Measurements from ENCODE around the gene UBE2S.

The UBE2S gene

GRCh38 chr19:55373993-55374757, 33.4 kb downstream of the UBE2S start:
- no peaks in the 10 kb centered on the region for H3K4me1 ChIP-seq (ENCODE audit: control insufficient read depth in 1 of 2, insufficient read depth in 1 of 2, low read depth in 1 of 2, low read length in 1 of 2)
- no peak overlapping the region for H3K27ac ChIP-seq
- no peaks in the 10 kb centered on the region for H3K36me3 ChIP-seq
- no peaks in the 10 kb centered on the region for H3K9me3 ChIP-seq
- H3K27me3 ChIP-seq = peaks cover 100% of the 10 kb centered on the region
- no peak for TF ChIP-seq CTCF (IDR thresholded peaks at IDR 0.05)
- H3K4me3 ChIP-seq (ENCODE audit: low read depth in 1 of 2, low read length in 1 of 2) = no peak overlapping the region

GRCh38 chr19:55373306-55373992, 34.1 kb downstream of the UBE2S start:
- no peaks in the 10 kb centered on the region for H3K9me3 ChIP-seq
- H3K27me3 ChIP-seq = peaks cover 100% of the 10 kb centered on the region
- no peak for TF ChIP-seq CTCF (IDR thresholded peaks at IDR 0.05)
- H3K4me3 ChIP-seq (ENCODE audit: low read depth in 1 of 2, low read length in 1 of 2) = no peak overlapping the region
- H3K4me1 ChIP-seq (ENCODE audit: control insufficient read depth in 1 of 2, insufficient read depth in 1 of 2, low read depth in 1 of 2, low read length in 1 of 2) = no peaks in the 10 kb centered on the region
- no peaks in the 10 kb centered on the region for H3K36me3 ChIP-seq
- no peak overlapping the region for H3K27ac ChIP-seq

GRCh38 chr19:55372316-55373081, 35.1 kb downstream of the UBE2S start:
- no peak for TF ChIP-seq CTCF (IDR thresholded peaks at IDR 0.05)
- Histone ChIP-seq H3K27ac (no peak overlapping the region), H3K9me3 (no peaks in the 10 kb centered on the region), H3K36me3 (no peaks in the 10 kb centered on the region), H3K4me1 (ENCODE audit: control insufficient read depth in 1 of 2, insufficient read depth in 1 of 2, low read depth in 1 of 2, low read length in 1 of 2) (no peaks in the 10 kb centered on the region), H3K4me3 (ENCODE audit: low read depth in 1 of 2, low read length in 1 of 2) (no peak overlapping the region), H3K27me3 (peaks cover 100% of the 10 kb centered on the region)

GRCh38 chr19:55370305-55370988, 37.1 kb downstream of the UBE2S start, which contains the start of gene IL11:
Gene IL11, minus strand, starts transcription at chr19:55370463. Its CDS starts 153 bp downstream, at chr19:55370310.
- H3K36me3 ChIP-seq = no peaks in the 10 kb centered on the region
- no peaks in the 10 kb centered on the region for H3K4me1 ChIP-seq (ENCODE audit: control insufficient read depth in 1 of 2, insufficient read depth in 1 of 2, low read depth in 1 of 2, low read length in 1 of 2)
- no peaks in the 10 kb centered on the region for H3K9me3 ChIP-seq
- H3K4me3 ChIP-seq (ENCODE audit: low read depth in 1 of 2, low read length in 1 of 2) = no peak within 1 kb of the TSS
- H3K27ac ChIP-seq = no peak within 1 kb of the TSS
- TF ChIP-seq CTCF (IDR thresholded peaks at IDR 0.05) = no peak
- H3K27me3 ChIP-seq = peaks cover 96% of the 10 kb centered on the region

GRCh38 chr19:55369653-55370304, 37.8 kb downstream of the UBE2S start:
- Histone ChIP-seq H3K27me3 (peaks cover 91% of the 10 kb centered on the region), H3K36me3 (no peaks in the 10 kb centered on the region), H3K4me3 (ENCODE audit: low read depth in 1 of 2, low read length in 1 of 2) (no peak overlapping the region), H3K4me1 (ENCODE audit: control insufficient read depth in 1 of 2, insufficient read depth in 1 of 2, low read depth in 1 of 2, low read length in 1 of 2) (no peaks in the 10 kb centered on the region), H3K9me3 (no peaks in the 10 kb centered on the region), H3K27ac (no peak overlapping the region)
- no peak for TF ChIP-seq CTCF (IDR thresholded peaks at IDR 0.05)

Measured in neutrophil (primary cell).